HG03378 (cell line): ENCODE measurements around the gene LPIN1.

Experiments
- ATAC-seq: cut with Tn5 transposase; IDR thresholded peaks from one replicate; pipeline ENCODE4 v1.9.1; 2021; ENCODE audit warnings: mild to moderate bottlenecking, moderate library complexity; ENCODE audit not compliant: unreplicated experiment

The LPIN1 gene

DNA sequence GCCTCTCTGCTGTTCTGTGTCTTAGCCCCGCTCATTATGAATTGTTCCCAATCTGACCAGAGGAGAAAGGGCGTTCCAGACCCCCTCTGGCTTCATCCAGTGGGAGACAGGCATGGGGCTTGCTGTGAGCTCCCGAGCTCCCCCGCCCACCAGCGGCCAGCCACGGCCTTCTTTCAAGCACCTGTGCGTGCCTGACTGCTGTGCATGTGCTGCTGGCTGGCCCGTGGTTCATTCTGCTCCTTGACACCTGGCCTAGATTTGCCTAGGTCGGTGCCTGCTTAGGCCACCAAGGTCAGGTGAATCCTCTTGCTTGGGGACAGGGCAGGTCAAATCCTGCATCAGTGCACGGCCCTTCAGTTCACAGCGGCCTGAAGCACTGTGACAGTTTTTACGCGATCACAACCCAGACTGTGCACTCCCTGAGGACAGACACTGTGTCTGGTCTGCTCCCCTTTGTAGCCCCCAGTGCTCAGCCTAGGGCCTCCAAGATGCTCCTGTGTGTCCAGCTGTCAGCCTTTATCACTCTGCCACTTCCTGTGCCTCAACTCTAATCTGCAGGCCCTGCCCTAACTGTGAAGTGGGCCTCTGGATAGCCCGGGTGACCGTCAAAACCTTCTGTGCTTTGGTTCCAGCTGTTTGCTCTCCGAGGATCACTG lies 3.6 kb upstream of the LPIN1 start:
- no peak for ATAC-seq

DNA sequence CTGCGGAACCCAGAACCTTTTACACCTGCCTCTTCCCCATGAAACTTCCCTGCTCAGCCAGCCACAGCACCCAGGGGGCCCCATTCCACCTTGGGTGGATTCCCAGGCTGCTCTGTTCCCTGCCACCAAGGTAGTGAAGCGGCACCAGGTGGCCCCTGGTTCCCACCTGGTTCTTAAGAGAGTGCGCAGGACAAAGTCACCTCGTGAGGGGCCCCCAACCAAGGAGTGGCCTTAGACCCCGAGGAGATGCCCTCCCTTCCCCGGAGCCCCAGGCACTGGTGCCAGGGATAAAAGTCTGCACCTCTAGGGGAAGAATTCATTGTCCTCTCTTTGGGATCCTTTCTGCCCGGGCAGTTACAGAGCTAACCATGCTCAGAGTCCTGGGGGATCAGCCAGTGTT lies 3.1 kb upstream of the LPIN1 start:
- no peak for ATAC-seq

GRCh38 chr2:11743846-11744553 lies 2.4 kb upstream of the LPIN1 start:
- peak; percentile 72 for ATAC-seq

DNA sequence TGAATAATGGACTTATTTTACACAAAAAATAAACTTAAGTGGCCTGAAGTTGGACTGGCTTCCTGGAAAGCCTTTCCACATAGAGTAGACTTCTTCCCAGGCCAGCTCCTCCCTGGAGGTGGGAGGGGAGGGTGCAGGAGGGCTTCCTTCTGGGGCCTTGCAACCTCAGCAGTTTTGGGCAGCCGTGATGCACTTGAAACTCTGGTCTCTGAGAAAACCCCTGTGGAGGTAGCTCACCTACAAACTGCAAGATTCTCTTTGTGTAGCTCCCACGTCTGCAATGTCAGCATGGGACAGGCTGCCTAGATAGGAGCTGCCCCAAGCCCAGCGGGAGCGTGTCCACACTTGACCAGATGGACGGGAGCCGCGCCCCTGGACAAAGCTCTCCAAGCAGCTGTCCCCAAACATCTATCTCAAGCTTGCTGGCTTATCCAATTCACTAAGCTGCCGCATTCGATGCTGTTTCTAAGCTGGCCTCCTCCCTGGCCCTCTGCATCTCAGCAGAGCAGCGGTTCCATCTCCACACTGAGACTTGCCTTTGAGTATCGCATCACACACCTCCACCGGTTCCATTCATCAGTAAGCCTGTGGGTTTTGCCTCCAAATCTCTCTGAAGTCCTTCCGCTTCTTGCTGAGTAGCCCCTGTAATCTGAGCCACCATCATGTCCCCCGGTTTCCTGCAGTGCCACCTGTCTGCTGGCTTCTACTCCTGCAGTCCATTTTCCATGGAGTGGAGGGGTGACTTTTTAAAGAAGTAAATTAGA lies 1.6 kb upstream of the LPIN1 start:
- ATAC-seq, result no peak

- no peak for ATAC-seq
Observed at GRCh38 chr2:11745613-11746375, 638 bp upstream of the LPIN1 start.

- ATAC-seq, result peak; percentile 2
Observed at GRCh38 chr2:11746807-11747459, 501 bp downstream of the LPIN1 start.

GRCh38 chr2:11748018-11748860 lies 1.8 kb downstream of the LPIN1 start:
- no peak for ATAC-seq

DNA sequence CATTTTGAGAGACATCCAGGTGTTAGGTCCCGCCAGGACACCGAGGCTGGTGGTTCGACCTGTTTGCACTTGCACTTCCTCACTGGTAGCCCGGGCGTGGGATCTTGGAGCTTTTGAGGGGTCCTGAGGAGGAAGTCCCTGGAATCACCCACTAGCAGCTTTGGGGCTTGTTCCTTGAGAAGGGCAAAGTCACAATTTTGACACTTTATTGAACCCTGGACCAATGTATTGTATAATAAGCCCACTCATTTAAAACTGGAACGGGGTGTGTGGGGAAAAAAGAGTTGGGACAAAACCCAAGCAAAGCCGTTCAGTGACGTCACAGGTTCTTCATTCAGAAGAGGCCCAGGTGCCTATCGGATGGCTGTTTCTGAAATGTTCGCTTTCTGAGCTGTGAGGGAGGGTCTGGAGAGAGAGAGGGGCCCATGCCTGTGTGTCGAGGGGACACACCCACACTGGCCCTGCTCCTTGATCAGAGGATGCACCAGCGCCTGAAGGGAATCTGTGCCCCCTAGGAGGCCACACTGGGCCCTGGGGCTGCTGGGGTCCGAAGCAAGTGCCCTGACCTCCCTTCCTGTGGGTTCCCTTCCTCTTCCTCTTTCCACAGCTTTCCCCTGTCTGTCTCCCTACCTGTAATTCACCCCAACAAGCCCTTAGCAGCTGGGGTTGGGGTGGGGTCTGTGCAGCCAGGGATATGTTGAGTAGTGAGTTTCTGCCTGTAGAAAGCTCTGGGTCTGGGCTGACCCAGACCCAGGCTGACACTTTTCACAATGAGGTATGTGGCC lies 2.6 kb downstream of the LPIN1 start:
- no peak for ATAC-seq

DNA sequence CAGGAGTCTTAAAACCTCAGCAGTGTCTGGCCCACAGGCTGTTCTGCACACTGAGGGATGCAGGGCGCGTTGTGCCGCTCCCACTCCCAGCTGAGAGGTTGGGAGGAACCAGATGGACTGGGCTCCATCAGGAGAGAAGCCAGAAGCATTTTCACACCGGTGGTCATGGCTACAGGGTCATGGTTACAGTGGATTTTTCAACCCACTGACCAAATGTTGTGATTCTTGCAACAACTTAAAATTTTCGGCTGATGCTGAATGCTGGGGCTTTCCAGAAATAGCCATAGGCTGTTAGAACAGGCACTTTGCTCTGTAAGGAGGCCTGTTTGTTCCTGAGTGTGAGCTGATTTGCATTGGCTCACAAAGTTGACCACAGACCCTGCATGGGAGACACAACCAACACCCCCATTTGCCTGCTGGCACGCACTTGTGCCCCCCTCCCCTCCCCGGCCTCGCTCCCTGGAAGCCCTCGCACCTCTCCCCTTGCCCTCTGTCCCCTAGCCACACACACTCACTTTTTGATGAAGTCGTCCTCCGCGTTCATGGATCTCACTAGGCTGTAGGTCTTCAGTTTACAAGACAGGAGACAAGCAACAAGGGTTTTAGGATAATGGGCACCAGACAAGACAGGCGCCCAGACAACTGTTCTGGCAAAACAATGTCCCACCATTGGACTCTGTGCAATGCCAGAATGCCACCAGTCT lies 3.4 kb downstream of the LPIN1 start:
- peak; percentile 26 for ATAC-seq

GRCh38 chr2:11750422-11750821 lies 4.0 kb downstream of the LPIN1 start:
- ATAC-seq, result peak; percentile 50

DNA sequence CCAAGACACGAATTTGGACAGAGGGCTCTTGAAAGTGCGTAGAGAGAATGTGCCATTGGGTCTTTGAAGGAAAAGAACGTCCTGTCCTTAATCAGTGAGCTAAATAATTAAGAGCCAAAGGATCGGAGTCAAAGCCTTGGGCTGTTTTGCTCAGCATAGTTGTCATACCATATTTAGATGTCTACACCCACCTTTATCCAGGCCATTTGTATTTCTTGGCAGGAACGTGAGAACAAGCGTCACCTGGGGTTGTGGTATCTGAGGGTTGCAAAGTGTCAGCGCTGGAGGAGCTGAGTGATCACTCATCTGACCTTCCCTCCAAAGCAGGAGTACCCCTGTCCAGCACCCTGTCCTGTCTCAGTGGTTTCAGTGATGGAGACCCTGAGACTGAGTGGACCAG lies 4.5 kb downstream of the LPIN1 start:
- ATAC-seq, result no peak

GRCh38 chr2:11752906-11753305 lies 6.5 kb downstream of the LPIN1 start:
- ATAC-seq, result no peak

- peak; percentile 77 for ATAC-seq
Observed at GRCh38 chr2:11753452-11753885, 7.0 kb downstream of the LPIN1 start.

DNA sequence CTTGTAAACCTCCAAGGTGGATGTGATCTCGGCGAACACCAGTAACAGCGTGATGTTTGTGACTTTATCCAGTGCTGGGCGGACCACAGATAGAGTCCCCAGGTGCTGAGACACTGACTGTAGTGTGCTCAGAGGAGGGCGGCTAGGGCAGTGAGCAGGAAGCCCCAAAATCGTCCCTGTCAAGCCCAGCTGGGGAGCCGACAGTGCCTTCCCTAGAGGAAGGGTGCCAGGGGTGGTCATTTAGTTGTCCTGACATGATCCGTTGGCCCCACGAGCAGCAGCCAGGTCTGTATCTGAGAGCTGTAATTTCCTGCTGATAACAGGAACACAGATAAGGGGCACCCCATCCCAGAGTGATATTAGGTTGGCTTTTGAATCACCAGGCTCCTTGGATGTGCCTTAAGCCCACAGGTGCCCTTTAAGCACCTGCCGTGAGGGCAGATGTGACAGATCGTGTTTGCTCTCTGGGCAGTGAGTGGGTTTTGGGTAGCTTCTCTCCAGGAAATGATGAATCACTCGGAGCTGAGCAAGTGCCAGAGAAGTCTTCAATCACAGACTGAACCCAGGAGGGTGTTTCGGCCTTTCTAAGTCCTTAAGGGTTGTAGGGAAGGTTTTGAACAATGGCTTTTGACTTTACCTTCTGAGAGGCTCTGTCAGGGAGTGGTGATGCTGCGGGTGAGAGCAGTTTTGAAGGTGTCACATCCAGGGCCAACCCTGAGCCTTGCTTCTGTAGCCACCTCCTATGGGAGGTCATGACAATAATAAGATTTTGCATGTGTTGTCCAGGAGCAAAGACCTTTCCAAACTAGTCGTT lies 7.7 kb downstream of the LPIN1 start:
- ATAC-seq, result peak; percentile 23

DNA sequence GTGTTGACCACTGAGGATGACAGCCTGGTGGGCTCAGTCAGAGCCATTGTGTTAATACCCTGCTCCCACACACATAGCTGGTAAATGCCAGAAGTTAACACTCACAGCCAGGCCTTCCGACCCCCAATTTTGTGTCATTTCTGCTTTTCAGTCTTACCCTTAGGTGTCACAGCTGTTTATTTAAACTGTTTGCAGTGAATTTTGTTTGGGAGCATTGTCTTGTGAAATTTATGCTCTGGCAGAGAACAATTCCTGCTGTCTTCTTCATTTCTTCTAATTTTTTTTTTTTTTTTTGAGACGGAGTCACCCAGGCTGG lies 8.2 kb downstream of the LPIN1 start:
- no peak for ATAC-seq

- ATAC-seq, result no peak
Observed at GRCh38 chr2:11757101-11757500, 10.7 kb downstream of the LPIN1 start.

GRCh38 chr2:11758187-11758586 lies 11.8 kb downstream of the LPIN1 start:
- ATAC-seq, result no peak

DNA sequence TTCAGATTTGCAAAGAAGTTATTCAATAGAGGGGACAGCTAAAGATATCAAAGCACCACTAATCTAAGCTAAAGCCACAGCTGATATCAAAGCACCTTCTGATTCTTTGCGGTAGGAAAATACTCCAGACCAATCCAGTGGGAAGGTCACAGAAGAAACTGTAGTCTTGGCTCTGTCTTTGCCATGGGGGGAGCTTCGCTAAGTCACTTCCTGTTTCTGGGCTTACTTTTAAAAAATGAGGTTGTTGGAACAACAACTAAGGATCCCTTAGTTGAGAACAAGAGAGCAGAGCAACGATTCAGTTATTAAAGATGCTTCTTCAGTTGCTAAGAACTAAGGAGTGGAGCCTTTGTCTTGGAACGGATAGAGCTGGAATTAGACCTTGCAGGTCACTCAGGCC lies 12.2 kb downstream of the LPIN1 start:
- no peak for ATAC-seq
